ENCODE data around the gene DNAH7.
"Not testable (repeated sequence)": the region's sequence is repeated elsewhere in the genome, so short reads cannot be mapped to it uniquely, and the experiment has no call there.

Gene DNAH7

GRCh38 chr2:195961873-195962272 lies 106.8 kb downstream of the DNAH7 start:
- DNase-seq: no peak

DNA sequence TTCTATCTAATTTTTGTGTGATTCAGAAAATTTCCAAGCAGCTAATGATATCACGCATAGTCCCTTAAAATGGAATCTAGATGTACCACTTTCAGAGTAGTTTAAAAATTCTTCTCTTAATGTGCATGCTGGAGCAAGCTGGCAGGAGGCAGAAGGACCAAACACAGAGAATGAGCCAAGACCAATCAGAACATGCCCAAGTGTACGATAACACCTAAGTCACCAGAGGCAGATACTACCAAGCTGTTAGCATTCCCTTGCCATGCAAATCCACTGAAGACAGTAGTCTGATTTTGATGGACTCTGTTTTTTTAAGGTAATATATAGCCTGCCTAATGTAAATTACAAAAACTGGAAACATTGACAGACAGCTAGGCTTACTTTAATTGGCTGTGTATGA lies 109.3 kb downstream of the DNAH7 start:
- DNase-seq: no peak

DNA sequence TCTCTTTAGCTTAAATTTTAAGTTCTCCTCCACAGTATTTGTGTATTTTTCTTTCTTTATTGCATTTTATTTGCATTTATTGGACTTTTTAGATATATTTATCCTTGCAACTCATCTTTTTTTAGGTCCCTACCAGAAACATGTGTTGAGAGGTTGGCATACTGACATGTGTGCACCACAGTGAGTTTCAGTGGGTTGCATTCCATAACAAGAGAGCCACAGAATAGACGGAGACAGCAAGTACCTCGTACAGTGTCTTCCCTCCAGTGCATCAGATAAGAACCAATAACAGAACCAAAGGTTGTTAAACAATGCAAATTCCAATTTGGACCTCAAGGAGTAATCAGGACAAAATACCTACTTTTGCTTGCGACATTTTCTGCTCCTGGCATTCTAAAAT lies 111.9 kb downstream of the DNAH7 start:
- DNase-seq: no peak

GRCh38 chr2:195945056-195945455 lies 123.6 kb downstream of the DNAH7 start:
- DNase-seq: no peak

DNA sequence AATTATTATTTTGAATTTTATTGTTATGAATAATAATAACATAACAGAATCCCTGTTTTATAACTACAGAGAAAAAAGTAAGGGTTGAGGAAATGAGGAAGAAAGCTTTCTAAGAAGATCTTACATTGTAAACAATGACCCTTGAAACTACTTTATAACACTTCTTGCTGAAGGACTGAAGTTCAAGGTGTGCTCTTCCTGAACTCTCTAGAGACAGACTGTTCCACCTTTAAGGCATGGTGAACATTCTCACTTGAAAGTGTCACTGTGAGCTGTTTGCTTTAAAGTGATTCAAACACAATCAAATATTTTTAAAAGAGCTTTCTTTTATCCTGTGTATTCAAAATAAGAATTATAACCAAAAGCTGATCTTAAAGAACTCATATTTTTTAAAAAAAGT lies 131.5 kb downstream of the DNAH7 start:
- no peak for DNase-seq

- DNase-seq: no peak
These were observed 134.2 kb downstream of the DNAH7 start for GRCh38 chr2:195934484-195934883.

DNA sequence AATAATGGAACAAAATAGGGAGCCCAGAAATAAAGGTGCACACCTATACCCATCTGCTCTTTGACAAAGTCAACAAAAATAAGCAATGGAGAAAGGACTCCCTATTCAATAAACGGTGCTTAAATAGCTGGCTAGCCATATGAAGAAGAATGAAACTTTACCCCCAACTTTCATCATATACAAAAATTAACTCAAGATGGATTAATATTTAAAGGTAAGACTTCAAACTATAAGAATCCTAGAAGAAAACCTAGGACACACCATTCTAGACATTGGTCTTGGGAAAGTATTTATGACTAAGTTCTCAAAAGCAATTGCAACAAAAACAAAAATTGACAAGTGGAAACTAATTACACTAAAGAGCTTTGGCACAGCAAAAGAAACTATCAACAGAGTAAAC lies 139.1 kb downstream of the DNAH7 start:
- no peak for DNase-seq

- no peak for DNase-seq
These were observed 143.5 kb downstream of the DNAH7 start for GRCh38 chr2:195925120-195925519.

GRCh38 chr2:195923889-195924288 lies 144.7 kb downstream of the DNAH7 start:
- no peak for DNase-seq

DNA sequence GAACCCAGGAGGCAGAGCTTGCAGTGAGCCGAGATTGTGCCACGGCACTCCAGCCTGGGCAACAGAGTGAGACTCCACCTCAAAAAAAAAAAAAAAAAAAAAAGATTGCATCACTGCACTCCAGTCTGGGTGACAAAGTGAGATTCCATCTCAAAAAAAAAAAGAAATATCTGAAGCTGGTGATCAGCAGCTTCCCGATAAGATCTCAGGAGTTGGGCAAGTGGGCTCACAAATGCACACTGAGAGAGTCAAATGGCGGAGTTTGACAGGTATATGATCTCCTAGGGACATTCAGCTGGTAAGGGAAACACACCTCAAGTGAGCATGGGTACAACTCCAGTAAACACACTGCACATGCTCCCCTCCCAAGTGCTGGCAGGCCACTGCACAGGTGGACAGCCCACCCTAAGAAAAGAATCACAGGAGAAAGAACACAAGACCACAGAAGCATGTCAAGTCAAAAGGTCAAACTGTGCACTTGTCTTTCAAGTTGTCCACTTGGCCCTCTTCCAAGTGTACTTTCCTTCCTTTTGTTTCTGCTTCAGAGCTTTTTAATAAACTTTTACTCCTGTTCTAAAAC lies 151.5 kb downstream of the DNAH7 start:
- DNase-seq: not testable (repeated sequence)

DNA sequence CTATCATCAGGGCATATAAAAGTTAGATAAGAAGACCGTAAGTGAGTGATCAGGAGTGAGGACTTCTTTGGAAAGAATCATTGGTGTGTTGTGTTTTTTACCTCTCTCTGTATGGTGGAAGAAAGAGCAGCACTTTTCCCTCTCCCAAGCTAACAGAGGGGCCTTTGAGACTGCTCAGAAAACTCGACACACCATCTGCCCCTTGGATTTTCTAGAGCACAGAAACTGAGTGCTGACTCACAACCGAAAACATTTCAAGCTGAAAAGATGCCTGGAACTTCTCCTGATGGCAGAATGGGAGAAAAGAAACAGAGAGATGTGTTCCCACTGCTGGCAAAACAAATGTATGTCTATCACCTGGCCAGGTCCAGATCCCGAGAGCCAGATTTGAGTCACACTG lies 156.6 kb downstream of the DNAH7 start:
- no peak for DNase-seq

DNA sequence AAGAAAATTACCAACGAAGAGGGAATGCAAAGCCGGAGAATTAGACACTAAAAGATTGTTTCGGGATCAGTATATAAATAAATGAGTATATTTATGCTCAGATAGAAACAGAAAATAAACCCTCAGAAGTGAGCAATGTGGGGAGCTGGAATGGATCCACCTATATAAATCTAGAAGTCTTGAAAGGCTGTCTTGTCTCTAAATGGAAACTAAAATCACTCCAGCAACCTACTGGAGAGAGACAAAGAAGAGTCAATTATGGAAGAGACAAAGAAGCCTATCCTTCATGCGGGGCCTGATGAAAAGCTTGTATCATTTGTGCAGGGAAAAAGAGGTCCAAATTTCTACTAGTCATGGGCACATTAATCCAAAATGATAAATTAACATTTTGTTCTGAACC lies 158.1 kb downstream of the DNAH7 start:
- no peak for DNase-seq

DNA sequence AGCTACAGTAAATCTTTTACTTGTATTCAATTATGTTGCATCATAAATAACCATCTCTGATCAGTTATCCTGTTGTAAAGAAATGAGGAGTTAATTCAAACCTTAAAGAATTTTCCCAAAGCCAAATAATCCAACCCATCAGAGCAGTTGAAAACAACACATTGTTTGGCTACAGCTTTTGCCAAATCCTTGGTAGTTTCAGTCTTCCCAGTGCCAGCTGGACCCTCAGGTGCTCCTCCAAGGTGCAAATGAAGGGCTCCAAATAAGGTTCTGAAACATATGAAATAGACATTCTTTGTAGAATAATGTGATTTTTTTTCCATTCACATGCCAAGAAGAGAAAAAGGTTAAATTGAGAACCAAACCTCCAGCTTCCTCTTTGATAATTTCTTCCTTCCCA lies 158.7 kb downstream of the DNAH7 start:
- DNase-seq: no peak

- no peak for DNase-seq
These were observed 161.2 kb downstream of the DNAH7 start for GRCh38 chr2:195907474-195907873.

GRCh38 chr2:195903956-195904355 lies 164.7 kb downstream of the DNAH7 start:
- DNase-seq: peak; percentile 32

GRCh38 chr2:195902857-195903256 lies 165.8 kb downstream of the DNAH7 start:
- DNase-seq: no peak

- DNase-seq: peak; percentile 22
These were observed 169.4 kb downstream of the DNAH7 start for GRCh38 chr2:195899226-195899625.

DNA sequence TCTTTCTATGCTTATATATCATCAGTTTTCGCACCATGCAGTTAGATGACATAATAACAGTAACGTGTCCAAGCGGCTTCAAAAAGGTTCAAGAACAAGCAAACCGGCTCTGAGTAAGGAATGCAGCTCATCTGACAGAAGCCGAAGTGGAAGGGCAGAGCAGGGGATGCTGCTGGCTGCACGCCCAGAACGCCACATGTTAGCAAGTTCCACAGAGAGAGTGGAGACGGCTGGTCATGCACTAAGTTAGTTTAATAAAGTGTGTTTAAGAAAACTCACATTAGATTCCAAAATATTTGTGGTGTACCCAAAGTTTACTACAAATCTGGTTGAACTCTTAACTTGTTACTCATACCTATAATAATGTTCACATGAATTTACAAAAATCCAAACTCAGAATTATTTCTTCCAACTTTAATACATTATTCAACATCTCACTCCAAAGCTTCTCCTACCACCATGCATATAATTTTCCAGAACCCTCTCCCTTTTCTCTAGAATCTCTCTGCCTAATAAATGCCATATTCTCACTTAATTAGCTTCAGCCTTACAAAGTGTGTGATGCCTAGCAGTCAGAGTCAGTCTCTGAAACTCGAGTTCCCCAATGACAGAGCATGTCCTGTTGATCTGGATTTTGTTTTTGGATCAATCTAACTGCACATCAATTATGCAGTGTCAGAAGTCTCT lies 170.0 kb downstream of the DNAH7 start:
- peak; percentile 99 for DNase-seq

GRCh38 chr2:195891081-195891480 lies 177.6 kb downstream of the DNAH7 start:
- DNase-seq: no peak

GRCh38 chr2:195879153-195879552 lies 189.5 kb downstream of the DNAH7 start:
- DNase-seq: no peak

GRCh38 chr2:195871326-195871725 lies 197.3 kb downstream of the DNAH7 start:
- peak; percentile 93 for DNase-seq

DNA sequence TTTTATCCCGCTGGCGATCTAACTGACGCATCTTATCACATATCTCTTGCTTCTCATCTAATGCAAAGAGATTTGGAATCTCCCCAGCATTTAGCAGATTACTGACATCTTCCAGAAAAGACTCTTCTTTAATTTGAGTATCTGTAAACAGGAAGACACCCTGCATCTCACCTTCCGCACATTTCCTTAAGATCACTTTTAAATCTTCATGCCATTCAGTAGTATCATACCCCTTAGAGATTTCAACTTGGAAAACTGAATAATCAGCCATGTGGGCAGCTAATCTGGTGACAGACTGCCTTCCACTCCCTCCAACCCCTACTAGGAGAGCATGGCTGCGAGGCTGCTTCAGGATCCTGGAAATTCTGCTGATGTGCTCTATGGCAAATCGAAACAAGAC lies 204.3 kb downstream of the DNAH7 start:
- no peak for DNase-seq

GRCh38 chr2:195863564-195863963 lies 205.1 kb downstream of the DNAH7 start:
- DNase-seq: no peak

- DNase-seq: no peak
These were observed 205.5 kb downstream of the DNAH7 start for GRCh38 chr2:195863121-195863520.

DNA sequence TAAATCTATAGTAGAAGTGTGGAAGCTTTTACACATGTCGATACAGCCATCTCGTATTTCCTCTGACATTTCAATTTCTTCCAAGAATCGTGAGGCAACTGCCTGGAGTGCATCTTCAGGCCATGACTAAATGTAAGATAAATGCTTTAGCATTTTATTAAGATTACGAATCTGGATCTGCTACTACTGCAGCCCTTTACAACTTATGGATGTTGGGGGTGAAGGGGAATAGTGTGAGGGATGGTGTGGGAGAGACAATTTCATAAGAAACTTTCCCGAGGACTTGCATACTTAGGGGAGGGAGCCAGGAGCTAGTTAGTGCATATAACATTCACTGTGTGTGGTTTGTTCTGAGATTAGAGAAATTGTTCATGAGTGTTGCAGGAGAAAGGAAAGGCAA lies 206.8 kb downstream of the DNAH7 start:
- peak; percentile 83 for DNase-seq

Data from fibroblast of skin of scalp (primary cell).